GM19238 (cell line): ENCODE results near the gene GRM7.

Experiments used
- DNase-seq: peaks from one replicate; pipeline ENCODE4 v3.0.0; 2011; ENCODE audit warnings: low spot score; ENCODE audit not compliant: insufficient read length

GRM7 gene

DNA sequence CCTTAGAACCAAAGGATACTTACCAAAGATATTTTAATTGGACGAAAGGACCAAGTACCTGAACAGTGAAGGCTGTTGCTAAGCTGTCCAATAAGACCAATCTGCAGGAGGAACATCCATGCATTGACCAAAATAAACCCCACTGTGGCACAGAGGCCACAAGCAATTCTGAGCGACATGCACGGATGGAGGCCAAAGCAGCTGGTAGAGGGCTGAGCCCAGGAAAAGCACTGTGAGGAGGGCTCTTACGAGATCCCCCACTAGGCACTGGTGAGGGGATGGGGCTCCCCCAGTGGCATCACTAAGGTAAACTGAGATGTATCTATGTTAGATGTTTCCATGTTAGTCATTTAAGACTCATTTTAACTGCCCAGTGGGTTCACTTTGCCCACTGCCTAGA lies 920.5 kb downstream of the GRM7 start:
- no peak for DNase-seq

DNA sequence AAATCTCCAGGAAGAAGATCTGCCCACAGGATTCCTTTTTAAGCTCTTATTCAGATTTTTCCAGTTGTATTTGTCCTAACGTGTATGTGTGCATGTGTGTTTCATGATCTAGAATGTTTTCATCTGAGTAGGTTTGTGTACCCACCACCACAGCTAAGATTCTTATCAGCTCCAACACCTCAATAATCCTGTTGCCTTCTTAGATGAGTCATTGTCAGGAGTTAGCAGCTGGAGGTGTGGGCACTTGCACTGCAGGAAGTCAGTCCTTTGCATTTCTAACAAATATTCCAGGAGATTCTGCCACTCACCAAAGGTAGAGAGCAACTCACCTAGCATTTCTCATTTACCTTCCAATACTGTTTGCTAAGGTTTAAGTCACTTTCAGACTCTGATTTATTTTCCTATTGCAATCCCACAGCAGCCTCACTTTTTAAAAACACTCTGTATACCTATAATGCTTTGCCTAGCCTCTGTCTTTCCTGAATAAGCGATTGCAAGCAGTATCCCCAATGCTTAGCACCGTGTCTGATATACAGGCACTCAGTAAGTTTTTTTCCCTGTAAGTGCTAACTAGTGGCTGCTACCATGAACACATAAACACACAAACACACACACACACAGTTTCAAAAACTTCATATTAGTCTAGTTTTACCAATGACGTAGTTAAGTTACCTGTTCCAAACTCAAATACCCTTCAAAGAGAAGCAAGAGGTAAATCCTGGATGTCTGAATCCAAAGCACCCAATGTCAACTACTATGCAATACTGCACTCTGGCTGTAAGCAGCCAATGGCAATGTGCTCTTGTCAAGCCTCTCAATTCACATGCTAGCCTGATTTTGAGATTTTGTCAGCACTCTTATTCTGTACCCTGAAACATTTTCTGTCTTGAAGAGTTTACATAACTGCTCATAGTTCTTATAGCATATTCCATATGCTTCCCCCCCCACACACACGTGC lies 927.2 kb downstream of the GRM7 start:
- no peak for DNase-seq

- DNase-seq, result no peak
Measured at GRCh38 chr3:7788881-7789280, 928.0 kb downstream of the GRM7 start.

- no peak for DNase-seq
Measured at GRCh38 chr3:7789324-7789723, 928.4 kb downstream of the GRM7 start.

DNA sequence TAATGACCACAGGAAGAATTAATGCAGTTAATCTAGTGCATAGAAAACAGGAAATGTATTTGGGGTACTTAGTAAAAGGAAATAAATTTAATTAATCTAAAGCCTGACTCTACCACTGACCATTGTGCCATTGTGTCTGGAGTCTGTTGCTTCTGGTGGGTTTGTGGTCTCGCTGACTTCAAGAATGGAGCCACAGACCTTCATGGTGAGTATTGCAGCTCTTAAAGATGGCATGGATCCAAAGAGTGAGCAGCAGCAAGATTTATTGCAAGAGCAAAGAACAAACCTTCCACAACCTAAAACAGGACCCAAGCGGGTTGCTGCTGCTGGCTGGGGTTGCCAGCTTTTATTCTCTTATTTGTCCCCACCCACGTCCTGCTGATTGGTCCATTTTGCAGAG lies 929.2 kb downstream of the GRM7 start:
- DNase-seq, result no peak
